Neural cell (in vitro differentiated cells): ENCODE data around the gene PREX1.

Source experiments
- EP300 ChIP-seq: fragments of 450-650 bp; conservative IDR thresholded peaks from 2 replicates; pipeline ENCODE4 v1.6.1; 2014; ENCODE audit warnings: antibody characterized with exemption, mild to moderate bottlenecking, moderate library complexity; ENCODE audit not compliant: poor library complexity, severe bottlenecking
- EZH2 ChIP-seq: fragments of 200-600, 300-800 bp; shearing (Covaris generic), sonication (generic); IDR thresholded peaks from 2 replicates; pipeline ENCODE4 v1.6.1; 2014; ENCODE audit warnings: antibody characterized with exemption, low read length, borderline replicate concordance, mild to moderate bottlenecking; ENCODE audit not compliant: insufficient read depth, poor library complexity, severe bottlenecking
- MXI1 ChIP-seq: fragments of 450-650 bp; conservative IDR thresholded peaks from 2 replicates; pipeline ENCODE4 v1.6.1; 2014; ENCODE audit warnings: antibody characterized with exemption, mild to moderate bottlenecking; ENCODE audit not compliant: poor library complexity, severe bottlenecking
- POLR2AphosphoS5 ChIP-seq: IDR thresholded peaks from 2 replicates; pipeline ENCODE4 v1.6.1; 2012
- RAD21 ChIP-seq: fragments of 450-650 bp; conservative IDR thresholded peaks from 2 replicates; pipeline ENCODE4 v1.6.1; 2014; ENCODE audit warnings: antibody characterized with exemption, mild to moderate bottlenecking, moderate library complexity
- REST ChIP-seq: IDR thresholded peaks from 2 replicates; pipeline ENCODE4 v1.6.1; 2012; ENCODE audit warnings: borderline replicate concordance
- TAF1 ChIP-seq: IDR thresholded peaks from 2 replicates; pipeline ENCODE4 v1.6.1; 2012; ENCODE audit warnings: low read depth
- TF ChIP-seq, protein P1 (sequence below): fragments of 450-650 bp; IDR thresholded peaks from 2 replicates; pipeline ENCODE4 v1.5.1; 2014; ENCODE audit warnings: antibody characterized with exemption, mild to moderate bottlenecking, moderate library complexity; ENCODE audit not compliant: poor library complexity, severe bottlenecking

DNA sequence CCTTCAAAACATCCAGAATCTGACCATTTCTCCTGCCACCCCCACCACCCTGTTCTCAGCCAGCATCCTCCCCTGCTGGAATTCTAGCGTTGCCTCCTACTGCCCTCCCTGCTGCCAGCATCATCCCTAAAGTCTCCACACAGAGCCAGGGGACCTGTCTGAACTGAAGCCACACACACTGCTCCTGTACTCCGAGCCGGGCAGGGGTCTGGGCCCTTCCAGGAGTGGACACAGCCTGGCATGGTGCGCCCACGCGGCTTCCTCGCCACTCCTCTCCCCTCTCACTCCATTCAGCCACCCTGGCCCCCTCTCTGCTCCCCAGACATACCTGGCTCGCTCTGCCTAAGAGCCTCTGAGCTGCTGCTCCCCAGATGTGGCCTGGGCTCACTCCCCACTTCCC is 155.5 kb downstream of the PREX1 start:
- TF ChIP-seq RAD21 (no peak), MXI1 (no peak), EZH2 (no peak), POLR2AphosphoS5 (no peak), EP300 (no peak), TAF1 (no peak), REST (no peak)
- TF ChIP-seq, protein P1, sequence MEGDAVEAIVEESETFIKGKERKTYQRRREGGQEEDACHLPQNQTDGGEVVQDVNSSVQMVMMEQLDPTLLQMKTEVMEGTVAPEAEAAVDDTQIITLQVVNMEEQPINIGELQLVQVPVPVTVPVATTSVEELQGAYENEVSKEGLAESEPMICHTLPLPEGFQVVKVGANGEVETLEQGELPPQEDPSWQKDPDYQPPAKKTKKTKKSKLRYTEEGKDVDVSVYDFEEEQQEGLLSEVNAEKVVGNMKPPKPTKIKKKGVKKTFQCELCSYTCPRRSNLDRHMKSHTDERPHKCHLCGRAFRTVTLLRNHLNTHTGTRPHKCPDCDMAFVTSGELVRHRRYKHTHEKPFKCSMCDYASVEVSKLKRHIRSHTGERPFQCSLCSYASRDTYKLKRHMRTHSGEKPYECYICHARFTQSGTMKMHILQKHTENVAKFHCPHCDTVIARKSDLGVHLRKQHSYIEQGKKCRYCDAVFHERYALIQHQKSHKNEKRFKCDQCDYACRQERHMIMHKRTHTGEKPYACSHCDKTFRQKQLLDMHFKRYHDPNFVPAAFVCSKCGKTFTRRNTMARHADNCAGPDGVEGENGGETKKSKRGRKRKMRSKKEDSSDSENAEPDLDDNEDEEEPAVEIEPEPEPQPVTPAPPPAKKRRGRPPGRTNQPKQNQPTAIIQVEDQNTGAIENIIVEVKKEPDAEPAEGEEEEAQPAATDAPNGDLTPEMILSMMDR: no peak
